IMR-90 (cell line): ENCODE results near the gene TMEM163. TPM values are rescaled to one million over a fixed set of nuclear protein-coding genes. Genes with fewer than 3 reads are reported as not detected.

Experiments
- ATAC-seq: fragments of 200-7000 bp; cut with Tn5 transposase; 2 replicates; pipeline ENCODE4 v1.9.1; 2020; ENCODE audit warnings: low read depth, mild to moderate bottlenecking, moderate library complexity
- BruUV-seq: library from RNA; stranded (reverse); fragments of 400-500 nt; replicated peaks from 2 replicates; lab custom pipeline; 2021; lab: Mats Ljungman, UMichigan
- CTCF ChIA-PET: fragments of 300-600 bp; formaldehyde crosslinking; extraction: SDS; loops from one replicate; lab custom pipeline; 2021; ENCODE audit warnings: antibody characterized with exemption; lab: Yijun Ruan, JAX
- POLR2A ChIA-PET: fragments of 300-600 bp; sonication (Branson Sonifier 250); formaldehyde crosslinking; loops from one replicate; lab custom pipeline; 2022; ENCODE audit warnings: antibody characterized with exemption; ENCODE audit not compliant: unreplicated experiment; lab: Charles Lee
- DNase-seq: peaks from one replicate; pipeline ENCODE4 v3.0.0; 2013
- H2AFZ ChIP-seq: replicated peaks from 2 replicates; pipeline ENCODE3; 2013; ENCODE audit warnings: low read length, mild to moderate bottlenecking; ENCODE audit not compliant: poor library complexity
- H2AK5ac ChIP-seq: 2 replicates; pipeline ENCODE4 v1.6.1; 2013; ENCODE audit warnings: low read depth, low read length, inconsistent platforms
- H2AK9ac ChIP-seq: replicated peaks from 2 replicates; pipeline ENCODE3; 2013; ENCODE audit warnings: mild to moderate bottlenecking, low read depth, low read length, moderate library complexity; ENCODE audit not compliant: poor library complexity
- H2BK120ac ChIP-seq: 2 replicates; pipeline ENCODE4 v1.6.1; 2013; ENCODE audit warnings: low read depth, low read length, inconsistent platforms
- H2BK15ac ChIP-seq: 3 replicates; pipeline ENCODE4 v1.6.1; 2013; ENCODE audit warnings: low read depth, low read length, inconsistent platforms
- H2BK20ac ChIP-seq: 2 replicates; pipeline ENCODE4 v1.6.1; 2013; ENCODE audit warnings: low read depth, mild to moderate bottlenecking, inconsistent platforms, low read length, moderate library complexity
- H2BK5ac ChIP-seq: 2 replicates; pipeline ENCODE4 v1.6.1; 2013; ENCODE audit warnings: mild to moderate bottlenecking, low read depth, low read length, inconsistent platforms; ENCODE audit not compliant: poor library complexity, severe bottlenecking
- H3K14ac ChIP-seq: replicated peaks from 2 replicates; pipeline ENCODE4 v1.6.1; 2013; ENCODE audit warnings: low read depth, low read length, inconsistent platforms
- H3K18ac ChIP-seq: 2 replicates; pipeline ENCODE4 v1.6.1; 2013; ENCODE audit warnings: low read depth, low read length, control low read depth
- H3K23ac ChIP-seq: 2 replicates; pipeline ENCODE4 v1.6.1; 2013; ENCODE audit warnings: low read depth, low read length, inconsistent platforms
- H3K27ac ChIP-seq: 2 replicates; pipeline ENCODE4 v1.5.1; 2013; ENCODE audit warnings: mild to moderate bottlenecking, control low read depth, low read length; ENCODE audit not compliant: insufficient read depth
- H3K27me3 ChIP-seq: 2 replicates; pipeline ENCODE4 v1.6.1; 2013; ENCODE audit warnings: low read length; ENCODE audit not compliant: control insufficient read depth, insufficient read depth
- H3K36me3 ChIP-seq: 2 replicates; pipeline ENCODE4 v1.6.1; 2013; ENCODE audit warnings: low read length, mixed read lengths; ENCODE audit not compliant: control insufficient read depth, insufficient read depth
- H3K4ac ChIP-seq: 2 replicates; pipeline ENCODE4 v1.6.1; 2013; ENCODE audit warnings: low read depth, low read length, inconsistent platforms
- H3K4me1 ChIP-seq: 2 replicates; pipeline ENCODE4 v1.6.1; 2013; ENCODE audit warnings: low read length, mixed read lengths; ENCODE audit not compliant: control insufficient read depth, insufficient read depth
- H3K4me2 ChIP-seq: 2 replicates; pipeline ENCODE4 v1.6.1; 2013; ENCODE audit warnings: low read depth, mild to moderate bottlenecking, control low read depth, low read length, moderate library complexity
- H3K4me3 ChIP-seq: 2 replicates; pipeline ENCODE4 v1.5.1; 2013; ENCODE audit warnings: low read depth, mild to moderate bottlenecking, control low read depth, low read length, moderate library complexity; ENCODE audit not compliant: insufficient read depth
- H3K56ac ChIP-seq: 2 replicates; pipeline ENCODE4 v1.6.1; 2013; ENCODE audit warnings: low read length, inconsistent platforms; ENCODE audit not compliant: insufficient read depth; ENCODE audit errors: extremely low read depth
- H3K79me1 ChIP-seq, 2 experiments: 2 replicates each; pipeline ENCODE4 v1.6.1; 2013; ENCODE audit warnings: low read length in 2 of 2, inconsistent platforms in 1 of 2, low read depth in 1 of 2
- H3K9ac ChIP-seq: 2 replicates; pipeline ENCODE4 v1.6.1; 2013; ENCODE audit warnings: low read depth, low read length, control low read depth
- H3K9me1 ChIP-seq: 2 replicates; pipeline ENCODE4 v1.6.1; 2013; ENCODE audit warnings: low read length, inconsistent platforms; ENCODE audit not compliant: insufficient read depth
- H3K9me3 ChIP-seq: 2 replicates; pipeline ENCODE4 v1.6.1; 2013; ENCODE audit warnings: low read length; ENCODE audit not compliant: control insufficient read depth, insufficient read depth
- H4K20me1 ChIP-seq: 2 replicates; pipeline ENCODE4 v1.6.1; 2013; ENCODE audit warnings: low read length, inconsistent platforms; ENCODE audit not compliant: insufficient read depth
- H4K5ac ChIP-seq: 2 replicates; pipeline ENCODE4 v1.6.1; 2013; ENCODE audit warnings: mild to moderate bottlenecking, low read depth, low read length, control low read depth
- H4K8ac ChIP-seq, 2 experiments: 2 replicates each; pipeline ENCODE4 v1.6.1; 2013; ENCODE audit warnings: low read depth in 2 of 2, low read length in 2 of 2, control low read depth in 1 of 2, inconsistent platforms in 1 of 2
- H4K91ac ChIP-seq: 2 replicates; pipeline ENCODE4 v1.6.1; 2013; ENCODE audit warnings: low read depth, low read length, inconsistent platforms; ENCODE audit not compliant: insufficient read depth
- BHLHE40 ChIP-seq: fragments of 150-350 bp; IDR thresholded peaks from 2 replicates; pipeline ENCODE4 v1.6.1; 2016; ENCODE audit warnings: mild to moderate bottlenecking, low read depth, low read length
- CHD1 ChIP-seq: IDR thresholded peaks from 2 replicates; pipeline ENCODE4 v1.6.1; 2012; ENCODE audit warnings: low read depth, low read length, improper control_type of control experiment
- CTCF ChIP-seq: conservative IDR thresholded peaks from 2 replicates; pipeline ENCODE4 v1.5.1; 2012; ENCODE audit warnings: mild to moderate bottlenecking, low read depth, low read length, improper control_type of control experiment
- MAFK ChIP-seq: IDR thresholded peaks from 2 replicates; pipeline ENCODE4 v1.6.1; 2012; ENCODE audit warnings: low read depth, low read length, improper control_type of control experiment
- MAZ ChIP-seq: IDR thresholded peaks from 2 replicates; pipeline ENCODE4 v1.6.1; 2012; ENCODE audit warnings: low read depth, mild to moderate bottlenecking, low read length, improper control_type of control experiment, moderate library complexity, borderline replicate concordance
- MXI1 ChIP-seq: IDR thresholded peaks from 2 replicates; pipeline ENCODE4 v1.6.1; 2012; ENCODE audit warnings: low read depth, mild to moderate bottlenecking, low read length, moderate library complexity, borderline replicate concordance
- NFE2L2 ChIP-seq: fragments of 150-350 bp; IDR thresholded peaks from 2 replicates; pipeline ENCODE4 v1.6.1; 2016; ENCODE audit warnings: low read depth, mild to moderate bottlenecking, low read length
- POLR2A ChIP-seq: IDR thresholded peaks from 2 replicates; pipeline ENCODE4 v1.6.1; 2012; ENCODE audit warnings: mild to moderate bottlenecking, low read depth, low read length
- RCOR1 ChIP-seq: IDR thresholded peaks from 2 replicates; pipeline ENCODE4 v1.6.1; 2012; ENCODE audit warnings: mild to moderate bottlenecking, low read length, improper control_type of control experiment; ENCODE audit not compliant: insufficient replicate concordance
- RFX5 ChIP-seq: IDR thresholded peaks from 2 replicates; pipeline ENCODE4 v1.8.0; 2012; ENCODE audit warnings: low read depth, mild to moderate bottlenecking, low read length, moderate library complexity
- SMC3 ChIP-seq: fragments of 150-350 bp; IDR thresholded peaks from 2 replicates; pipeline ENCODE4 v1.6.1; 2016; ENCODE audit warnings: low read depth, mild to moderate bottlenecking, antibody characterized with exemption, low read length, moderate library complexity
- USF2 ChIP-seq: fragments of 150-350 bp; IDR thresholded peaks from 2 replicates; pipeline ENCODE4 v1.6.1; 2017; ENCODE audit warnings: mild to moderate bottlenecking, antibody characterized with exemption, low read length, low read depth
- WGBS, 2 experiments: methylation state at CpG; one replicate each; pipeline versions ENCODE4 v1.1.5 to v1.1.7; 2013; ENCODE audit warnings: missing lambda C conversion rate in 2 of 2; ENCODE audit not compliant: insufficient read length in 1 of 2; ENCODE audit errors: extremely low coverage in 2 of 2; 5-methylcytosine and 5-hydroxymethylcytosine counted together
- dilution Hi-C: fragments of 300-500 bp; cut with HindIII; formaldehyde crosslinking; loops from one replicate; pipeline ENCODE4 v1.14.3; 2018; ENCODE audit warnings: low sequenced_read_pairs; ENCODE audit not compliant: unreplicated experiment
- in situ Hi-C: fragments of 300-500 bp; cut with MboI; formaldehyde crosslinking; loops from 3 replicates; pipeline ENCODE4 v1.14.3; 2019; ENCODE audit warnings: low sequenced_read_pairs, inconsistent platforms, mixed read lengths
- intact Hi-C: fragments of 100-400 bp; cut with micrococcal nuclease; formaldehyde crosslinking; loops from 2 replicates; pipeline ENCODE4 v1.10.0; 2022
- polyA plus RNA-seq, 3 experiments: library from polyadenylated mRNA; depleted of rRNA; stranded (reverse); fragments of >200 nt; gene quantifications; 2 replicates each; pipeline ENCODE4 v1.2.3, GENCODE V29; 2012; ENCODE audit warnings: low replicate concordance in 1 of 3
- total RNA-seq: library from RNA; depleted of rRNA; stranded (reverse); fragments of >200 nt; gene quantifications from 2 replicates; pipeline ENCODE4 v1.2.3, GENCODE V29; 2012

Gene TMEM163
- total and polyA plus RNA-seq, 2 of the 4 experiments (the other 2 are of a cell fraction) = not detected

- Histone ChIP-seq H3K27me3 (peaks cover 18% of the 10 kb centered on the region), H2AFZ (no peak overlapping the region), H3K4me1 (no peaks in the 10 kb centered on the region), H3K56ac (no peak overlapping the region), H3K79me1 (no peaks in the 10 kb centered on the region), H3K14ac (no peak overlapping the region), H3K4ac (no peak overlapping the region), H2BK120ac (no peak overlapping the region), H4K5ac (no peak overlapping the region), H3K4me2 (no peak overlapping the region), H3K9me1 (no peaks in the 10 kb centered on the region), H2AK9ac (no peak overlapping the region), H4K20me1 (no peaks in the 10 kb centered on the region), H2BK15ac (no peak overlapping the region), H2AK5ac (no peak overlapping the region), H2BK20ac (no peak overlapping the region), H3K18ac (no peak overlapping the region), H2BK5ac (no peak overlapping the region), H4K8ac (no peak overlapping the region), H3K9ac (no peak overlapping the region), H3K4me3 (no peak overlapping the region), H3K23ac (no peak overlapping the region), H4K91ac (no peak overlapping the region), H3K27ac (no peak overlapping the region), H3K9me3 (no peaks in the 10 kb centered on the region), H3K36me3 (no peaks in the 10 kb centered on the region)
- TF ChIP-seq MXI1 (no peak), MAZ (no peak), BHLHE40 (no peak), SMC3 (no peak), USF2 (no peak), MAFK (no peak), CTCF (no peak), RCOR1 (no peak), CHD1 (no peak), RFX5 (no peak), NFE2L2 (no peak), POLR2A (no peak)
- intact Hi-C loops = no loop called here
- POLR2A ChIA-PET = no interaction called here
- in situ Hi-C loops = no loop called here
- no peak for ATAC-seq
- CTCF ChIA-PET = no interaction called here
- dilution Hi-C loops = no loop called here
- BruUV-seq = no TSS peak
- no CpG with 5 or more reads among the region's 6 CpGs for WGBS, 2 experiments
- no peak for DNase-seq
Measured at GRCh38 chr2:134501476-134502091, 217.2 kb downstream of the TMEM163 start.
